OCI-LY1 (cell line): ENCODE data around the gene PPARD.

Source experiments
- H2AFZ ChIP-seq: fragments of 200-600 bp; sonication (generic), shearing (Covaris generic); 2 replicates; pipeline ENCODE4 v1.6.0; 2014; ENCODE audit warnings: antibody characterized with exemption, mild to moderate bottlenecking, low read length
- H3F3A ChIP-seq: fragments of 200-600 bp; sonication (generic), shearing (Covaris generic); 2 replicates; pipeline ENCODE4 v1.6.0; 2014; ENCODE audit warnings: mild to moderate bottlenecking, antibody characterized with exemption, low read length, moderate library complexity; ENCODE audit not compliant: insufficient read depth
- H3K27ac ChIP-seq: fragments of 200-600 bp; sonication (generic); 2 replicates; pipeline ENCODE4 v1.5.1; 2014; ENCODE audit warnings: low read length, mixed run types, mild to moderate bottlenecking, low read depth; ENCODE audit not compliant: poor library complexity, severe bottlenecking
- H3K27me3 ChIP-seq: fragments of 200-600 bp; sonication (generic); 2 replicates; pipeline ENCODE4 v1.6.0; 2014; ENCODE audit warnings: antibody characterized with exemption, mild to moderate bottlenecking, low read length, moderate library complexity; ENCODE audit not compliant: insufficient read depth
- H3K36me3 ChIP-seq: fragments of 200-600 bp; sonication (generic); 2 replicates; pipeline ENCODE4 v1.6.1; 2014; ENCODE audit warnings: mild to moderate bottlenecking, antibody characterized with exemption, low read length, moderate library complexity, mixed read lengths; ENCODE audit not compliant: insufficient read depth
- H3K4me1 ChIP-seq: fragments of 200-600 bp; sonication (generic); 2 replicates; pipeline ENCODE4 v1.5.1; 2014; ENCODE audit warnings: mild to moderate bottlenecking, low read length, moderate library complexity; ENCODE audit not compliant: insufficient read depth, severe bottlenecking
- H3K4me2 ChIP-seq: fragments of 200-600 bp; sonication (generic), shearing (Covaris generic); 2 replicates; pipeline ENCODE4 v1.6.1; 2014; ENCODE audit warnings: low read length
- H3K4me3 ChIP-seq: fragments of 200-600 bp; sonication (generic); 2 replicates; pipeline ENCODE4 v1.5.1; 2014; ENCODE audit warnings: low read length, low read depth, mild to moderate bottlenecking, mixed read lengths; ENCODE audit not compliant: poor library complexity, severe bottlenecking
- H3K79me2 ChIP-seq: fragments of 200-600 bp; shearing (Covaris generic); 2 replicates; pipeline ENCODE4 v1.6.1; 2016; ENCODE audit warnings: mixed run types, low read length, mixed read lengths; ENCODE audit not compliant: insufficient read depth
- H3K9ac ChIP-seq: fragments of 200-600 bp; sonication (generic), shearing (Covaris generic); 2 replicates; pipeline ENCODE4 v1.6.1; 2014; ENCODE audit warnings: mild to moderate bottlenecking, low read length, mixed read lengths
- H3K9me2 ChIP-seq: fragments of 200-600 bp; sonication (generic), shearing (Covaris generic); 2 replicates; pipeline ENCODE4 v1.6.1; 2014; ENCODE audit warnings: low read depth, mild to moderate bottlenecking, low read length, mixed read lengths
- H3K9me3 ChIP-seq: fragments of 200-600 bp; shearing (Covaris generic); 2 replicates; pipeline ENCODE4 v1.6.1; 2014; ENCODE audit warnings: low read length, mixed read lengths
- H4K20me1 ChIP-seq: fragments of 200-600 bp; sonication (generic), shearing (Covaris generic); 2 replicates; pipeline ENCODE4 v1.6.0; 2016; ENCODE audit warnings: mild to moderate bottlenecking, low read length; ENCODE audit not compliant: insufficient read depth
- CTCF ChIP-seq: fragments of 200-600 bp; sonication (generic), shearing (Covaris generic); IDR thresholded peaks from 2 replicates; pipeline ENCODE4 v1.5.1; 2017; ENCODE audit warnings: mild to moderate bottlenecking, antibody characterized with exemption, low read length, moderate library complexity, mixed read lengths
- EZH2 ChIP-seq: fragments of 200-600 bp; sonication (generic), shearing (Covaris generic); IDR thresholded peaks from 2 replicates; pipeline ENCODE4 v1.8.0; 2017; ENCODE audit warnings: borderline replicate concordance, mixed run types, mild to moderate bottlenecking, antibody characterized with exemption, low read length, moderate library complexity, mixed read lengths

Gene PPARD

GRCh38 chr6:35461270-35461669 lies 118.9 kb downstream of the PPARD start:
- H3K27ac ChIP-seq = no peak overlapping the region
- H3K4me2 ChIP-seq = no peak overlapping the region
- H2AFZ ChIP-seq = no peak overlapping the region
- no peaks in the 10 kb centered on the region for H3K4me1 ChIP-seq
- no peaks in the 10 kb centered on the region for H4K20me1 ChIP-seq
- no peaks in the 10 kb centered on the region for H3K9me2 ChIP-seq
- no peak for TF ChIP-seq CTCF
- TF ChIP-seq EZH2 = no peak
- H3K9ac ChIP-seq = no peak overlapping the region
- H3K27me3 ChIP-seq = no peaks in the 10 kb centered on the region
- no peaks in the 10 kb centered on the region for H3K9me3 ChIP-seq
- H3F3A ChIP-seq = no peaks in the 10 kb centered on the region
- no peaks in the 10 kb centered on the region for H3K79me2 ChIP-seq
- H3K36me3 ChIP-seq = peaks cover 19% of the 10 kb centered on the region; the same call in 1 of the 2 replicates
- H3K4me3 ChIP-seq = no peak overlapping the region

GRCh38 chr6:35463292-35463691 lies 120.9 kb downstream of the PPARD start:
- Histone ChIP-seq H2AFZ (no peak overlapping the region), H3F3A (no peaks in the 10 kb centered on the region), H3K27ac (no peak overlapping the region), H3K4me1 (peaks cover 7% of the 10 kb centered on the region), H3K9me3 (no peaks in the 10 kb centered on the region), H3K4me3 (no peak overlapping the region), H3K79me2 (peaks cover under 1% of the 10 kb centered on the region; the same call in 1 of the 2 replicates), H3K4me2 (no peak overlapping the region), H4K20me1 (no peaks in the 10 kb centered on the region), H3K9me2 (no peaks in the 10 kb centered on the region), H3K9ac (no peak overlapping the region), H3K27me3 (no peaks in the 10 kb centered on the region), H3K36me3 (peaks cover 18% of the 10 kb centered on the region; the same call in 1 of the 2 replicates)
- no peak for TF ChIP-seq CTCF

GRCh38 chr6:35465646-35466045 lies 123.3 kb downstream of the PPARD start:
- peaks cover 27% of the 10 kb centered on the region for H3K36me3 ChIP-seq
- H3K4me1 ChIP-seq = peaks cover 19% of the 10 kb centered on the region

More at GRCh38 chr6:35465646-35466045, 123.3 kb downstream of the PPARD start:
- H3K9me2 ChIP-seq = no peaks in the 10 kb centered on the region
- peaks cover 13% of the 10 kb centered on the region; the same call in 1 of the 2 replicates for H3K79me2 ChIP-seq
- H3K27ac ChIP-seq = no peak overlapping the region
- no peak overlapping the region for H3K9ac ChIP-seq
- H3K4me2 ChIP-seq = no peak overlapping the region
- no peaks in the 10 kb centered on the region for H3K27me3 ChIP-seq
- no peak overlapping the region for H3K4me3 ChIP-seq
- H2AFZ ChIP-seq = no peak overlapping the region
- no peaks in the 10 kb centered on the region for H3K9me3 ChIP-seq
- TF ChIP-seq CTCF = no peak
- no peak for TF ChIP-seq EZH2
- H4K20me1 ChIP-seq = no peaks in the 10 kb centered on the region
- peaks cover 9% of the 10 kb centered on the region; the same call in 1 of the 2 replicates for H3F3A ChIP-seq
